GM13976 (cell line): ENCODE measurements around the gene ARHGEF17.

Experiments used
- DNase-seq: peaks from one replicate; pipeline ENCODE4 v3.0.0; 2012; ENCODE audit warnings: low spot score
- in situ Hi-C: fragments of 300-500 bp; cut with MboI; formaldehyde crosslinking; loops from one replicate; pipeline ENCODE4 v1.12.0; 2022; ENCODE audit warnings: low sequenced_read_pairs, mixed read lengths, inconsistent platforms; ENCODE audit not compliant: unreplicated experiment
- TF ChIP-seq, protein P1 (sequence below): IDR thresholded peaks from 2 replicates; pipeline ENCODE4 v1.5.1; 2012; ENCODE audit warnings: borderline replicate concordance, mild to moderate bottlenecking; ENCODE audit not compliant: insufficient read depth; ENCODE audit errors: extremely low read depth, missing control alignments, control extremely low read depth

The ARHGEF17 gene

GRCh38 chr11:73400293-73400692 is 92.2 kb downstream of the ARHGEF17 start:
- DNase-seq: no peak
- TF ChIP-seq, protein P1, sequence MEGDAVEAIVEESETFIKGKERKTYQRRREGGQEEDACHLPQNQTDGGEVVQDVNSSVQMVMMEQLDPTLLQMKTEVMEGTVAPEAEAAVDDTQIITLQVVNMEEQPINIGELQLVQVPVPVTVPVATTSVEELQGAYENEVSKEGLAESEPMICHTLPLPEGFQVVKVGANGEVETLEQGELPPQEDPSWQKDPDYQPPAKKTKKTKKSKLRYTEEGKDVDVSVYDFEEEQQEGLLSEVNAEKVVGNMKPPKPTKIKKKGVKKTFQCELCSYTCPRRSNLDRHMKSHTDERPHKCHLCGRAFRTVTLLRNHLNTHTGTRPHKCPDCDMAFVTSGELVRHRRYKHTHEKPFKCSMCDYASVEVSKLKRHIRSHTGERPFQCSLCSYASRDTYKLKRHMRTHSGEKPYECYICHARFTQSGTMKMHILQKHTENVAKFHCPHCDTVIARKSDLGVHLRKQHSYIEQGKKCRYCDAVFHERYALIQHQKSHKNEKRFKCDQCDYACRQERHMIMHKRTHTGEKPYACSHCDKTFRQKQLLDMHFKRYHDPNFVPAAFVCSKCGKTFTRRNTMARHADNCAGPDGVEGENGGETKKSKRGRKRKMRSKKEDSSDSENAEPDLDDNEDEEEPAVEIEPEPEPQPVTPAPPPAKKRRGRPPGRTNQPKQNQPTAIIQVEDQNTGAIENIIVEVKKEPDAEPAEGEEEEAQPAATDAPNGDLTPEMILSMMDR: no peak
- in situ Hi-C loops: no loop called here

DNA sequence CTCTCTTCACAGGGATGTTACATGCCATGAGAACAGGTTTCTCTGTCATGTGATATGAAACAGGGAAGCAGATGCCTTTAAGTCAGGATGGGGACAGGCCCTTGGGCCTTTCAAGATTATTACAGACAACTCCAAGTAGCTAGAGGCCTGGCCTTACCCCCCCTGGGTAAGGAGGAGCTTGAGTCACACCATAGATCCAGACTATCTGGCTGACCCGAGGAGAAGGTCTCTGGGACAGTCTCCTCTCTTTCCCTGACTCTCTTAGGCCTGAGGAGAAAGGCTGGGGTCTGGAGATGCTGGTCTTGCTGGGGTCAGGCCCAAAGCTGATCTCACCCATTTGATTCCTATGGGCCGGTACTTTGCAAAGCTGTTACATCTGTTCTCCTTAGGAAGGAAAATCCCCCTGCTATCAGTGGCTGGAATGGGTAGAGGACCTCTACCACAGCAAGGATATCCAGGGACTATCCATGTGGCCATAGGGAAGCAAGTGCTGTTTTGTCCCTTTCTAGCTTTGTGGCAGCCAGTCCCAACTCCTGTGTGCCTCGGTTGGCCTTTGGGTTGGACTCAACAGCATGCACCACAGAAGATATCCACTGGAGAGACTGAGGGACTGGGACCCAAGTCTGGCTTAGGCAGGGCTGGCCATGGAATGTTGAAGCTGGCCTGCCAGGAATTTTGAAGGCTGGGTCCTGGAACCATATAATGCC is 93.3 kb downstream of the ARHGEF17 start:
- in situ Hi-C loops: no loop called here
- TF ChIP-seq, protein P1: no peak
- no peak for DNase-seq

GRCh38 chr11:73401924-73402833 is 94.1 kb downstream of the ARHGEF17 start:
- no peak for DNase-seq
- in situ Hi-C loops: no loop called here
- TF ChIP-seq, protein P1: no peak

- TF ChIP-seq, protein P1: peak; percentile 26
- peak; percentile 56 for DNase-seq
- in situ Hi-C loops: no loop called here
These were observed 94.7 kb downstream of the ARHGEF17 start for GRCh38 chr11:73402834-73403185.

DNA sequence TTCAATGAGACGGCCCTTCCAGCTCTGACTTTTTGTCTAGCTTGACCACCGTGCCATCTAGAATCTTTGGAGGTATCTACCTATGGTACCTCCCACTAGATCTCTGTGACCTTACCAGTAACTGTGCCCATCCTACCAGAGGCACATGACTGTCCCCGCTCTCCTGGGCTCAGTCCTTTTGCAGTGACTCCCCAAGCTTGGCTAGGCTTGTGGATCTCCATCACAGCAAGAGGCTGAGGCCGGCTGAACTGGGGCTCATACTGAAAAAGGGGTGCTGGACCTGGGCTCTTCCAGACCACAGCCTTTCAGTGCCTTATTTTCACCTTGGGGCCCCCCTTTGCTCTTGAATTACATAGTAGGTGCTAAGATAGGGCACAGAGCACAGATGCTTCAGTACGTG is 95.5 kb downstream of the ARHGEF17 start:
- in situ Hi-C loops: no loop called here
- DNase-seq: peak; percentile 15
- TF ChIP-seq, protein P1: no peak

DNA sequence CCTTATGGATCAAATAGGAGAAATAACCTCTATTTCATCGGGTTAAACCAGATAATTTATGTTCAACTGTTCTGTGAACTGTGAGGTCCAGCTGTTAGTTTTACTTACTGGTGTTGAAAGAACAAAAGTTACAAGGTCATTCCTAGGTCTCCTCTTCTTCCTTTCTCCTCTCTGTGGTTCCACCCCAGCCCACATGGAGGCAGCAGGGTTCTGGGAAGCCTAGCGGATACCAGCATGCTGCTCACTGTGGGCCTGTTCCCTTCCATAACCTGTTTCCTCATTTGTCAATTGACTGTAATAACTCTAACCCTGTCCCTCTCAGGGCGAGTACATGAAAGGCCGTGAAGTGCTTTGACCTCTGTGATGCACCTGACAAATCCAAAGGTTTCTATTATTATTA is 96.0 kb downstream of the ARHGEF17 start:
- peak; percentile 27 for DNase-seq
- TF ChIP-seq, protein P1: peak; percentile 4
- in situ Hi-C loops: no loop called here
